ENCODE data around the gene CXorf49. TPM values are rescaled to one million over a fixed set of nuclear protein-coding genes. Genes with fewer than 3 reads are reported as not detected.

CXorf49 gene
- total RNA-seq, 2 donors from 2014 or later: 5.1 TPM; not detected in 1

GRCh38 chrX:71667328-71668247 lies 50.5 kb downstream of the CXorf49 start, which contains the start of gene LOC101059915:
Gene LOC101059915 (plus strand): TSS chrX:71667546.
- H3K4me3 ChIP-seq: no peak within 1 kb of the TSS
- intact Hi-C loops (cut with DNase I): no loop called here
- TF ChIP-seq POLR2A (IDR thresholded peaks at IDR 0.05): no peak
- no peak for TF ChIP-seq CTCF (IDR thresholded peaks at IDR 0.05)
- no peak for TF ChIP-seq POLR2AphosphoS5 (IDR thresholded peaks at IDR 0.05)
- no peaks in the 10 kb centered on the region for H3K9me3 ChIP-seq
- no peaks in the 10 kb centered on the region for H3K36me3 ChIP-seq
- no peaks in the 10 kb centered on the region for H3K4me1 ChIP-seq (replicated peaks)
- DNase-seq (ENCODE audit: low spot score): no peak
- H3K27me3 ChIP-seq (replicated peaks; ENCODE audit: insufficient read depth): no peaks in the 10 kb centered on the region
- no peak within 1 kb of the TSS for H3K27ac ChIP-seq
- WGBS: 96% methylated on average over 28 of the region's 50 CpGs

- 97% methylated on average over 30 of the region's 48 CpGs for WGBS
- Histone ChIP-seq H3K27me3 (replicated peaks; ENCODE audit: insufficient read depth) (no peaks in the 10 kb centered on the region), H3K4me1 (replicated peaks) (no peaks in the 10 kb centered on the region), H3K27ac (no peak overlapping the region), H3K4me3 (no peak overlapping the region), H3K36me3 (no peaks in the 10 kb centered on the region), H3K9me3 (no peaks in the 10 kb centered on the region)
- TF ChIP-seq POLR2AphosphoS5 (IDR thresholded peaks at IDR 0.05): no peak
- TF ChIP-seq POLR2A (IDR thresholded peaks at IDR 0.05): no peak
- TF ChIP-seq CTCF (IDR thresholded peaks at IDR 0.05): no peak
- DNase-seq (ENCODE audit: low spot score): no peak
- intact Hi-C loops (cut with DNase I): no loop called here
Measured at GRCh38 chrX:71666240-71667223, 51.6 kb downstream of the CXorf49 start.

- H3K27me3 ChIP-seq (replicated peaks; ENCODE audit: insufficient read depth): no peaks in the 10 kb centered on the region
- TF ChIP-seq POLR2AphosphoS5 (IDR thresholded peaks at IDR 0.05) (no peak), POLR2A (IDR thresholded peaks at IDR 0.05) (no peak), CTCF (IDR thresholded peaks at IDR 0.05) (no peak)
- no peaks in the 10 kb centered on the region for H3K36me3 ChIP-seq
- no peak overlapping the region for H3K4me3 ChIP-seq
- WGBS: no CpG with 5 or more reads among the region's 10 CpGs
- DNase-seq (ENCODE audit: low spot score): no peak
- H3K9me3 ChIP-seq: no peaks in the 10 kb centered on the region
- no peaks in the 10 kb centered on the region for H3K4me1 ChIP-seq (replicated peaks)
- H3K27ac ChIP-seq: no peak overlapping the region
- intact Hi-C loops (cut with DNase I): no loop called here
Measured at GRCh38 chrX:71665747-71666146, 52.3 kb downstream of the CXorf49 start.

- Histone ChIP-seq H3K4me1 (replicated peaks) (no peaks in the 10 kb centered on the region), H3K9me3 (no peaks in the 10 kb centered on the region), H3K27ac (no peak overlapping the region), H3K4me3 (no peak overlapping the region), H3K27me3 (replicated peaks; ENCODE audit: insufficient read depth) (no peaks in the 10 kb centered on the region), H3K36me3 (no peaks in the 10 kb centered on the region)
- intact Hi-C loops (cut with DNase I): no loop called here
- TF ChIP-seq POLR2AphosphoS5 (IDR thresholded peaks at IDR 0.05): no peak
- no peak for TF ChIP-seq POLR2A (IDR thresholded peaks at IDR 0.05)
- no peak for TF ChIP-seq CTCF (IDR thresholded peaks at IDR 0.05)
- DNase-seq (ENCODE audit: low spot score): no peak
- WGBS: 79% methylated on average over 15 of the region's 16 CpGs
Measured at GRCh38 chrX:71664889-71665491, 53.1 kb downstream of the CXorf49 start.

Small RNA genes lying within 50 kb of the gene (small RNA-seq; reads per million reads assigned to genes)
- gene BX276092.4 (0 reads per million in 2 donors), gene BX276092.6 (0 reads per million in 2 donors), gene BX276092.8 (0 reads per million in 2 donors)

Other genes with a start within 250 kb of the CXorf49 start
- gene OGT, start 185.2 kb downstream of the CXorf49 start, total RNA-seq: 100 to 1,000 TPM in 1 of 2 donors, 10 to 100 TPM in 1; 68.0 to 126 TPM
- gene GCNA, start 139.8 kb downstream of the CXorf49 start, total RNA-seq: 10 to 100 TPM in 1 of 2 donors, 1 to 10 TPM in 1; 1.4 to 18.0 TPM
- 1 to 10 TPM in 1 of 2 donors, not detected in 1; 1.1 TPM for gene CXCR3, start 99.8 kb downstream of the CXorf49 start, total RNA-seq
- 1 to 10 TPM in 1 of 2 donors, not detected in 1; 5.1 TPM for gene CXorf49B, start 45.1 kb upstream of the CXorf49 start, total RNA-seq
- gene NHSL2, start 192.6 kb upstream of the CXorf49 start, total RNA-seq: 10 to 100 TPM in 1 of 2 donors, 1 to 10 TPM in 1; 4.2 to 28.2 TPM